H9 (cell line): Measurements from ENCODE around the gene GLT6D1. TPM values are rescaled to one million over a fixed set of nuclear protein-coding genes. Genes with fewer than 3 reads are reported as not detected.
"Not testable (repeated sequence)": the region's sequence is repeated elsewhere in the genome, so short reads cannot be mapped to it uniquely, and the experiment has no call there.

Experiments used
- DNase-seq: peaks from one replicate; pipeline ENCODE4 v3.0.0-alpha.2; 2017
- H2AFZ ChIP-seq: one replicate; pipeline ENCODE4 v1.6.1; 2013; ENCODE audit warnings: mild to moderate bottlenecking, low read length, control low read depth, moderate library complexity
- H2AK5ac ChIP-seq: 2 replicates; pipeline ENCODE4 v1.6.1; 2013; ENCODE audit warnings: low read length, control low read depth, mixed read lengths; ENCODE audit not compliant: insufficient read length
- H2BK120ac ChIP-seq: one replicate; pipeline ENCODE4 v1.6.1; 2013; ENCODE audit warnings: low read depth, mild to moderate bottlenecking, low read length, control low read depth, inconsistent platforms; ENCODE audit not compliant: poor library complexity, severe bottlenecking
- H2BK12ac ChIP-seq: 2 replicates; pipeline ENCODE4 v1.6.1; 2013; ENCODE audit warnings: low read length, control low read depth, mixed read lengths, low read depth; ENCODE audit not compliant: insufficient read length
- H2BK15ac ChIP-seq: 2 replicates; pipeline ENCODE4 v1.6.1; 2013; ENCODE audit warnings: low read depth, low read length, control low read depth
- H2BK20ac ChIP-seq: one replicate; pipeline ENCODE4 v1.6.1; 2013; ENCODE audit warnings: low read depth, mild to moderate bottlenecking, low read length, control low read depth, inconsistent platforms; ENCODE audit not compliant: poor library complexity, severe bottlenecking
- H2BK5ac ChIP-seq: 2 replicates; pipeline ENCODE4 v1.6.1; 2013; ENCODE audit warnings: low read length, control low read depth, mixed read lengths; ENCODE audit not compliant: insufficient read length
- H3K14ac ChIP-seq: 2 replicates; pipeline ENCODE4 v1.6.1; 2013; ENCODE audit warnings: low read length, control low read depth; ENCODE audit not compliant: insufficient read depth
- H3K18ac ChIP-seq: 2 replicates; pipeline ENCODE4 v1.6.1; 2013; ENCODE audit warnings: low read depth, mild to moderate bottlenecking, mixed read lengths, low read length, control low read depth; ENCODE audit not compliant: insufficient read length
- H3K23ac ChIP-seq: 2 replicates; pipeline ENCODE4 v1.6.1; 2013; ENCODE audit warnings: low read length, control low read depth, mixed read lengths, low read depth; ENCODE audit not compliant: insufficient read length
- H3K23me2 ChIP-seq: 2 replicates; pipeline ENCODE4 v1.6.1; 2013; ENCODE audit warnings: low read depth, mild to moderate bottlenecking, mixed read lengths, low read length, control low read depth; ENCODE audit not compliant: insufficient read length, poor library complexity, severe bottlenecking
- H3K27ac ChIP-seq: 2 replicates; pipeline ENCODE4 v1.5.1; 2013; ENCODE audit warnings: low read length, control low read depth, mixed read lengths, low read depth; ENCODE audit not compliant: insufficient read length
- H3K27me3 ChIP-seq: 2 replicates; pipeline ENCODE4 v1.6.1; 2013; ENCODE audit warnings: low read length, control low read depth, inconsistent platforms; ENCODE audit not compliant: insufficient read depth
- H3K4ac ChIP-seq: 2 replicates; pipeline ENCODE4 v1.6.1; 2013; ENCODE audit warnings: low read depth, mild to moderate bottlenecking, control low read depth, inconsistent platforms, low read length, moderate library complexity
- H3K4me1 ChIP-seq: 2 replicates; pipeline ENCODE4 v1.6.1; 2013; ENCODE audit warnings: low read length, control low read depth, inconsistent platforms; ENCODE audit not compliant: insufficient read depth
- H3K4me2 ChIP-seq: 2 replicates; pipeline ENCODE4 v1.6.1; 2013; ENCODE audit warnings: low read length, control low read depth, mixed read lengths; ENCODE audit not compliant: insufficient read length, insufficient read depth
- H3K56ac ChIP-seq: 2 replicates; pipeline ENCODE4 v1.6.1; 2013; ENCODE audit warnings: low read depth, mild to moderate bottlenecking, mixed read lengths, low read length, control low read depth; ENCODE audit not compliant: insufficient read length
- H3K79me1 ChIP-seq: 2 replicates; pipeline ENCODE4 v1.6.1; 2013; ENCODE audit warnings: low read depth, mild to moderate bottlenecking, moderate library complexity, low read length, control low read depth, inconsistent platforms; ENCODE audit not compliant: insufficient read depth, poor library complexity, severe bottlenecking
- H3K79me2 ChIP-seq: 2 replicates; pipeline ENCODE4 v1.6.1; 2013; ENCODE audit warnings: low read length, control low read depth, inconsistent platforms; ENCODE audit not compliant: insufficient read depth
- H3K9ac ChIP-seq: 2 replicates; pipeline ENCODE4 v1.6.1; 2013; ENCODE audit warnings: low read length, control low read depth, mixed read lengths; ENCODE audit not compliant: insufficient read length; ENCODE audit errors: extremely low read depth
- H3K9me3 ChIP-seq: one replicate; pipeline ENCODE4 v1.6.1; 2013; ENCODE audit warnings: low read depth, low read length, inconsistent platforms; ENCODE audit not compliant: control insufficient read depth
- H3T11ph ChIP-seq: one replicate; pipeline ENCODE4 v1.6.1; 2013; ENCODE audit warnings: mild to moderate bottlenecking, low read length, control low read depth, inconsistent platforms
- H4K20me1 ChIP-seq: one replicate; pipeline ENCODE4 v1.6.1; 2013; ENCODE audit not compliant: control insufficient read depth, insufficient read length, insufficient read depth
- H4K5ac ChIP-seq: 2 replicates; pipeline ENCODE4 v1.6.1; 2013; ENCODE audit warnings: low read depth, mild to moderate bottlenecking, mixed read lengths, low read length, control low read depth; ENCODE audit not compliant: insufficient read length
- H4K8ac ChIP-seq: replicated peaks from 2 replicates; pipeline ENCODE4 v1.6.1; 2013; ENCODE audit warnings: low read length, control low read depth, mixed read lengths, low read depth; ENCODE audit not compliant: insufficient read length
- H4K91ac ChIP-seq: 2 replicates; pipeline ENCODE4 v1.6.1; 2013; ENCODE audit warnings: low read depth, mild to moderate bottlenecking, moderate library complexity, mixed read lengths, low read length, control low read depth; ENCODE audit not compliant: insufficient read length
- H3K27ac Mint-ChIP-seq, 3 experiments: 2 replicates in 2 of 3; 3 replicates in 1 of 3; pipeline ENCODE4 v1.8.0; 2020 to 2021; ENCODE audit warnings: mixed read lengths in 3 of 3, mild to moderate bottlenecking in 1 of 3, moderate library complexity in 1 of 3
- H3K27me3 Mint-ChIP-seq: 2 replicates; pipeline ENCODE4 v1.8.0; 2021; ENCODE audit warnings: low read depth, mild to moderate bottlenecking, moderate library complexity, mixed read lengths
- H3K36me3 Mint-ChIP-seq, 3 experiments: 2 replicates in 2 of 3; 3 replicates in 1 of 3; pipeline ENCODE4 v1.8.0; 2020 to 2021; ENCODE audit warnings: low read depth in 3 of 3, mixed read lengths in 3 of 3; ENCODE audit not compliant: insufficient read depth in 1 of 3
- H3K4me1 Mint-ChIP-seq, 2 experiments: 2 replicates each; pipeline ENCODE4 v1.8.0; 2020; ENCODE audit warnings: mixed read lengths in 2 of 2
- H3K4me3 Mint-ChIP-seq, 2 experiments: 2 replicates in 1 of 2; 3 replicates in 1 of 2; pipeline ENCODE4 v1.8.0; 2020 to 2021; ENCODE audit warnings: mild to moderate bottlenecking in 2 of 2, mixed read lengths in 2 of 2, moderate library complexity in 1 of 2
- H3K9me3 Mint-ChIP-seq, 2 experiments: 2 replicates in 1 of 2; 3 replicates in 1 of 2; pipeline ENCODE4 v1.8.0; 2020; ENCODE audit warnings: mild to moderate bottlenecking in 2 of 2, mixed read lengths in 2 of 2, moderate library complexity in 1 of 2
- WGBS: extraction: QIAGEN DNeasy Blood & Tissue Kit; methylation state at CpG from one replicate; pipeline ENCODE4 v1.1.7; 2013; ENCODE audit warnings: missing lambda C conversion rate, low lambda C conversion rate, mixed read lengths; ENCODE audit not compliant: insufficient read length; ENCODE audit errors: extremely low coverage; 5-methylcytosine and 5-hydroxymethylcytosine counted together
- total RNA-seq: library from RNA; stranded (reverse); gene quantifications from 2 replicates; pipeline ENCODE4 v1.2.1, GENCODE V29; 2021
- TF ChIP-seq, protein P1 (sequence below): fragments of 200-600 bp; sonication (generic); conservative IDR thresholded peaks from 3 replicates; pipeline ENCODE4 v1.8.0; 2021; ENCODE audit warnings: antibody characterized with exemption, mild to moderate bottlenecking

GLT6D1 gene
- total RNA-seq, 1 experiment from 2014 or later = not detected

DNA sequence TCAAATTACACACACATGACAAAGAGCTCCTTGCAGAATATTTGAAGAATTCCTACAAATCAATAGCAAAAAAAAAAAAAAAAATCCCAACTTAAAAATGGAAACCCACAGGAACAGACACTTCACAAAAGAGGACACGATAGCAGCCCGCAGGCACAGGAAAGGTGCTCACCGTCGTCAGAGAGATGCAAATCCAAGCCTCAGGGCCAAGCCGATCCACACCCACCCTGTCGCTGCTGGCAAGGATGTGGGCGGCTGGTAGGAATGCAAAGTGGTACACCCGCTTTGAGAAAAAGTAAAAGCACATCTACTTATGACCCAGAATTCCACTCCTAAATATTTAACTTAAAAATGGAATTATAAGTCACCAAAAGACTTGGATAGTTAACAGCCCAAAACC, 34.6 kb upstream of the GLT6D1 start:
- H3K36me3 Mint-ChIP-seq = peaks cover 3 to 4% (median 3%) of the 10 kb centered on the region in 3 experiments; a peak in 4 of 7 replicates
- no peaks in the 10 kb centered on the region for H3K23me2 ChIP-seq
- H3K4me1 Mint-ChIP-seq = peaks cover 0 to 8% of the 10 kb centered on the region in 2 experiments; a peak in 2 of 4 replicates
- H3K4me2 ChIP-seq = no peak overlapping the region
- no peak overlapping the region for H2AK5ac ChIP-seq
- no peak overlapping the region for H3K27ac ChIP-seq
- peaks cover 2% of the 10 kb centered on the region; the same call in 1 of the 2 replicates for H3K27me3 Mint-ChIP-seq
- no peak overlapping the region for H4K5ac ChIP-seq
- H3K4me3 Mint-ChIP-seq = no peak overlapping the region
- no peaks in the 10 kb centered on the region for H3K4me1 ChIP-seq
- H3K9me3 Mint-ChIP-seq = peaks cover 3 to 6% of the 10 kb centered on the region in 2 experiments
- no peak overlapping the region for H2AFZ ChIP-seq
- H3K79me2 ChIP-seq = no peaks in the 10 kb centered on the region
- peaks cover 5% of the 10 kb centered on the region for H3K9me3 ChIP-seq
- no peak overlapping the region for H4K8ac ChIP-seq
- H2BK5ac ChIP-seq = no peak overlapping the region
- H2BK15ac ChIP-seq = no peak overlapping the region
- H4K91ac ChIP-seq = no peak overlapping the region
- no peaks in the 10 kb centered on the region for H4K20me1 ChIP-seq
- H3K18ac ChIP-seq = no peak overlapping the region
- H3K9ac ChIP-seq = no peak overlapping the region
- H3K23ac ChIP-seq = no peak overlapping the region
- DNase-seq = no peak
- H2BK120ac ChIP-seq = no peak overlapping the region
- TF ChIP-seq, protein P1, sequence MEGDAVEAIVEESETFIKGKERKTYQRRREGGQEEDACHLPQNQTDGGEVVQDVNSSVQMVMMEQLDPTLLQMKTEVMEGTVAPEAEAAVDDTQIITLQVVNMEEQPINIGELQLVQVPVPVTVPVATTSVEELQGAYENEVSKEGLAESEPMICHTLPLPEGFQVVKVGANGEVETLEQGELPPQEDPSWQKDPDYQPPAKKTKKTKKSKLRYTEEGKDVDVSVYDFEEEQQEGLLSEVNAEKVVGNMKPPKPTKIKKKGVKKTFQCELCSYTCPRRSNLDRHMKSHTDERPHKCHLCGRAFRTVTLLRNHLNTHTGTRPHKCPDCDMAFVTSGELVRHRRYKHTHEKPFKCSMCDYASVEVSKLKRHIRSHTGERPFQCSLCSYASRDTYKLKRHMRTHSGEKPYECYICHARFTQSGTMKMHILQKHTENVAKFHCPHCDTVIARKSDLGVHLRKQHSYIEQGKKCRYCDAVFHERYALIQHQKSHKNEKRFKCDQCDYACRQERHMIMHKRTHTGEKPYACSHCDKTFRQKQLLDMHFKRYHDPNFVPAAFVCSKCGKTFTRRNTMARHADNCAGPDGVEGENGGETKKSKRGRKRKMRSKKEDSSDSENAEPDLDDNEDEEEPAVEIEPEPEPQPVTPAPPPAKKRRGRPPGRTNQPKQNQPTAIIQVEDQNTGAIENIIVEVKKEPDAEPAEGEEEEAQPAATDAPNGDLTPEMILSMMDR = no peak
- H2BK20ac ChIP-seq = no peak overlapping the region
- WGBS = no CpG with 5 or more reads among the region's 8 CpGs
- no peak overlapping the region; a peak in 1 of 7 replicates for H3K27ac Mint-ChIP-seq
- no peaks in the 10 kb centered on the region for H3K79me1 ChIP-seq
- H3K4ac ChIP-seq = no peak overlapping the region
- no peak overlapping the region for H3K14ac ChIP-seq
- no peak overlapping the region for H3K56ac ChIP-seq
- H3K27me3 ChIP-seq = no peaks in the 10 kb centered on the region
- no peak overlapping the region for H3T11ph ChIP-seq
- H2BK12ac ChIP-seq = no peak overlapping the region

DNA sequence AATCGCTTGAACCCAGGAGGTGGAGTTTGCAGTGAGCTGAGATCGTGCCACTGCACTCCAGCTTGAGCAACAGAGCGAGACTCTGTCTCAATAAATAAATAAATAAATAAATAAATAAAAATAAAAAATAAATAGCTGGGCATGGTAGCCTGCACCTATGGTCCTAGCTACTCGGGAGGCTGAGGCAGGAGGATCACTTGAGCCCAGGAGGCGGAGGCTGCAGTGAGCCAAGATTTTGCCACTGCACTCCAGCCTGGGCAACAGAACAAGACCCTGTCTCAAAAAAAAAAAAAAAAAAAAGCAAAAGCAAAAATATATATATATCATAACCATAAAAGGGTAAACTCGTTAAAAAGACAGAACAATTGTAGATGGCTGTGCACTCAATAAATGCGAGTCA, 33.4 kb upstream of the GLT6D1 start:
- H3K4me1 ChIP-seq, DNase-seq, H2AFZ ChIP-seq, H3K23ac ChIP-seq, H4K5ac ChIP-seq, H3K27ac Mint-ChIP-seq, H3K4me3 Mint-ChIP-seq, H3K18ac ChIP-seq, H3K14ac ChIP-seq, H2AK5ac ChIP-seq, H3K4ac ChIP-seq, H3K79me1 ChIP-seq, H3K4me1 Mint-ChIP-seq, H3K56ac ChIP-seq, H4K91ac ChIP-seq, H2BK15ac ChIP-seq, H3K4me2 ChIP-seq, H2BK120ac ChIP-seq, H4K8ac ChIP-seq, H3K27ac ChIP-seq, H3T11ph ChIP-seq, H3K27me3 ChIP-seq, H2BK20ac ChIP-seq, H3K27me3 Mint-ChIP-seq, H3K23me2 ChIP-seq, H2BK12ac ChIP-seq, H2BK5ac ChIP-seq, H4K20me1 ChIP-seq, H3K79me2 ChIP-seq, H3K9ac ChIP-seq, H3K9me3 ChIP-seq: not testable (repeated sequence)
- H3K9me3 Mint-ChIP-seq = peaks cover 11 to 14% of the 10 kb centered on the region in 2 experiments
- peaks cover 5 to 11% (median 7%) of the 10 kb centered on the region in 3 experiments; a peak in 6 of 7 replicates for H3K36me3 Mint-ChIP-seq
- WGBS = no CpG with 5 or more reads among the region's 7 CpGs
